NOMO-1 (cell line): Measurements from ENCODE around the gene FRMPD1.
"Not testable (repeated sequence)": the region's sequence is repeated elsewhere in the genome, so short reads cannot be mapped to it uniquely, and the experiment has no call there.

ENCODE experiments used
- DNase-seq, 2 experiments: peaks; one replicate each; lab custom pipeline; 2025; ENCODE audit not compliant: unreplicated experiment in 2 of 2; lab: John Stamatoyannopoulos, UW

FRMPD1 gene

DNA sequence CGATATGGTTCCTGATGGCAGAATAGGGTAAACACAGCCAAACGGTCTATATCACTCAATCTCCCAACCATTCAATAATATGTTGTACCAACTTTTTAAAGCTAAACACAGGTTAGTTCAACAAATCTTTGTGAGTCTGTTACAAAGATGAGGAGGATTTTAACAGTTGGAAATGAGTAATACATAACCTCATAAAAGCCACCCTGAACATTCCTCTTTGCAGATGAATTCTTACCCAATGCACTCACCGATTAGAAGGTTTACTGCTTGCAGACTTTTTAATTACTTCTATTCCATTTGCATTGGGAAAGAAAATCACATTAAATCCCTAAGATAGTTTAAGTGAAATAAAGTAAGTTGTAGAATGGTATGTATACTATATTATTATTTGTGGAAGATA is 79.5 kb downstream of the FRMPD1 start:
- DNase-seq: no peak

DNA sequence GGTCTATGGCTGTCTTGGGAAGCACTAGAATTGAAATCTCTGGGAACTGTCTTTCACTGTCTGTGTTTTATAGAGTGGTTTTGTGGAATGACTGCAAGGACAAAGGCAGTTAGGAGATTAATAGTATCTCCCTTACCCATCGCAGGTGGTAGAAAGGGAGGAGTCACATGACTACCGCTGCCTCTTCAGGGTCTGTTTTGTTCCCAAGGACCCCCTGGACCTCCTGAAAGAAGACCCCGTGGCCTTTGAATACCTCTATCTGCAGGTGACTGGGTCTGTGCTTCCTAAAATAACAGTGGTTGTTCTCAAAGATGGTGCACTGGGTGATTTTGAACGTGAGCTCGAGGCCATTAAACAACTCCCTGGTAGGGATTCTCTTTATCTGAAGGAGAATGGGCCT is 80.1 kb downstream of the FRMPD1 start:
- DNase-seq: no peak

DNA sequence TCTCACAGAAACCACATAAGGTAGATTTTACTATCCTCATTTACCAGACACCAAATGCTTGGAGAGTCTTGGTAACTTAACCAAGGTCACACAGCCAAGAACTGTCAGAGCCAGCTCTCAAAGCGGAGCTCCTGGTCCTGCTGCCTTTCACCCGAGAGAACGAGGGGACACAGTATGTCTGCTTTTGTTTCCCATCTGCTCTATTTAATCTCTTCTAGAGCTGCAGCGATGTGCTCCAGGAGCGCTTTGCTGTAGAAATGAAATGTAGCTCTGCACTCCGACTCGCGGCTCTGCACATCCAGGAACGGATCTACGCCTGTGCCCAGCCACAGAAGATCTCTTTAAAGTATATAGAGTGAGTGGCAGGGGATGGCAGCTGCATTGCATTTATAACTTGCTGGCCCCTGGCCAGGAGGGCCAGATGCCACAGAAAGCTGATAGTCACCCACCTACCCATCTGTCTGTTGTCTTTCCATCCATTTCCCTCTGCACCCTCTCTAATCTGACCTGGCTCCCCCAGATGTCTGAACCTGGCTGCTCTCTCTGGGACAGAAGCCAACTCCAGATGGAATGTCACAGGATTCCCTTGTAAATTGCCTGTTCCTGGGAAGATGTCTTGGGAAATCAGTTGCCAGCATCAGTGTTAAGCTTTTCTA is 81.5 kb downstream of the FRMPD1 start:
- no peak for DNase-seq

DNA sequence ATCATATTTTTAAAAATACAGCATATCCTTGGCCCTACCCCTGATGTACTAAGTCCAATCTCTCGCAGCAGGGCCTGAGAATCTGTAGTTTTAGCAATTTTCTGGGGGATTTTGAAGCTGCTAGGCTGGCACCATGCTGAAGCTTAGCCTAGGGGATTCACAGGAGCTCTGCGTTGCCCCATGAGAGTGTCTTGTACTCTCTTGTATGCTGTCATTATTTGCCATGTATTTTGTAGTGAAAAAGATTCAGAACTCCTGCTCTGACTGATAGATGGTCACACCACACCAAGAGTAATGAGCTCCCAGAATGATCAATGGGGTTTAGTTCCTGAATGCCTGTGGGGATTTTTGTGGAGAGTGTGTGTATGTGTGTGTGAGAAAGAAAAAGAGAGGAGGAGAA is 82.2 kb downstream of the FRMPD1 start:
- no peak for DNase-seq

DNA sequence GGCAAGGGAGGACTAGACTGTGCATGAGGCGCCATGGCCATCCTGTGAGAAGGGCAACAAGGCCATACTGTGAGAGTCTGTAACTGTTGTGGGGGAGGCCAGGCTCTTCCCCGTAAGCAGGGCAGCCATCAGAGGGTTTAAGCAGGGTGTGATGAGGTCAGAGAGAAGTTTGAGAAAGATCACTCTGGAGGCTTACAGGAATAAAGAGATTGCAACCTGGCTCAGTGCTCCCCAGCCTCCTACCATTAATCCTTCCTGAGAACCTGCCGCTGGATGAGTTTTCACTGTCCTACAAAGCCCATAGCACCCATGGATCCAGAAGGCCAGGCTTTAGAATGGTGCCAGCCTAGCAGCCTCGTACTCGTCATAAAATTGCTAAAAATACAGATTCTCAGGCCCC is 88.5 kb downstream of the FRMPD1 start:
- no peak for DNase-seq

DNA sequence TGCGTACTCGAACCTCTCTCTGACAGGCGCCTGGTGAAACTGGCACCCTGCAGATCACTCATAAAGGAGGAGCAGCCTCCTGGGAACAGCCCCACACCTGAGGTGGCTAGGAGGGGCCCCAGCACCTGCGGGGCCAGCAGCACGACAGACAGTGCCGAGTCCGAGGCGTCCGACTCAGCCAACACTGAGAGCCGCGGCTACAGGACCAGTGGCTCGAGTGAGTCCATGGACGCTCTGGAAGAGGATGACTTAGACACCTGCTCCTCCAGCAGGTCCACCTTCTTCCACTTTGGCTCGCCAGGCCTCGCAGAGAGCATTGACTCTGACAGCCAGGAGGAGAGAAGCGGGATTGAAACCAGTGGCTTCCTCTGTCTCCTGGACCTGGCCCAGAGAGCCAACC is 89.4 kb downstream of the FRMPD1 start:
- DNase-seq: no peak

DNA sequence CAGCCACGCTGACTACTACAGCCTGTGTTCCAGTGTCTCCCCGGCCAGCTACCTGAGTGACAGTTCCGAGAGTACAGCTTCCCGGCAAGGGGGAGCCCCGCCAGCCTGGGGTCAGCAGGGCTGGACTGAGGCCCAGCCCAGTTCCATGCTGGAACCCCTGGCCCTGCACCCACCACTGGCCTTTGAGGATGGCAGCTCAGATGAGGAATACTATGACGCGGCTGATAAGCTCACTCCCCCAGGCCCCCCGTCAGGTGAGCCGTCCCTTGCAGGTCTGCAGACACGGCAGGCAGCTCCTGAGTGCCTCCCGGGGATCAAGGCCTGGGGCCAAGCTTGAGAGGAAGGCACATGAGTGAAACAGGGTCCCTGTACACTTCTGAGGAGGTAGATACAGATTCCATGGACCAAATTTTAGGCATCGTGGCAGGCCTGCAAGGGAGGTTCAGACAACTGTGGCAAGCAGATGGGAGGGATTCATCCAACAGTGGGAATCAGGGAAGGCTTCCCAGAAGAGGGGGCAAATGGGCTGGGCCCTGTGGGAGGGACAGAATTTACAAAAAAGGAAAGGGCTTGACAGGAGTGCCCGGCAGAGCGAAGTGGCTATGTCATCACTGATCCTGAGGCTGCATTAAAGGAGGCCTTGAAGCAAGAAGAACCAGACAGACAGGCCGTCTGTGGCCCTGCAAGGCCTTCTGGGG is 90.0 kb downstream of the FRMPD1 start:
- DNase-seq: no peak

DNA sequence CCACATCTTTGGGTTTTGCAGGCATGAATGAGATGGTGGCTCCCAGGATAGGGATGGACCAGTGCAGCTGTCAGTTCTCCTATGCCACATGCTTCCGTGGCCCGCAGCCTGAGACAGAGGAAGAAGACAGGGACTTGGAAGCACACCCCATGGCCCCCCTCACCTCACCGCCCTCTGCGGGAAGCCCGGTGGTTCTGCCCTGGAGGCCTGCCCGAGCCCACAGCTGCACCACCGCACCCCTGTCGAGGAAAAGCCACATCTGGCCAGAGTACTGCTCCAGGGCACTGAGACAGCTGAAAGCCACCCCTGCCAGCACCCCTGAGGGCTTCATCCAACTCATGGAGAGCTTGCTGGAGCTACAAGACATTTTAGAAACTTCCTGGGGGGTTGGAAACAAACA is 95.2 kb downstream of the FRMPD1 start:
- DNase-seq: no peak

DNA sequence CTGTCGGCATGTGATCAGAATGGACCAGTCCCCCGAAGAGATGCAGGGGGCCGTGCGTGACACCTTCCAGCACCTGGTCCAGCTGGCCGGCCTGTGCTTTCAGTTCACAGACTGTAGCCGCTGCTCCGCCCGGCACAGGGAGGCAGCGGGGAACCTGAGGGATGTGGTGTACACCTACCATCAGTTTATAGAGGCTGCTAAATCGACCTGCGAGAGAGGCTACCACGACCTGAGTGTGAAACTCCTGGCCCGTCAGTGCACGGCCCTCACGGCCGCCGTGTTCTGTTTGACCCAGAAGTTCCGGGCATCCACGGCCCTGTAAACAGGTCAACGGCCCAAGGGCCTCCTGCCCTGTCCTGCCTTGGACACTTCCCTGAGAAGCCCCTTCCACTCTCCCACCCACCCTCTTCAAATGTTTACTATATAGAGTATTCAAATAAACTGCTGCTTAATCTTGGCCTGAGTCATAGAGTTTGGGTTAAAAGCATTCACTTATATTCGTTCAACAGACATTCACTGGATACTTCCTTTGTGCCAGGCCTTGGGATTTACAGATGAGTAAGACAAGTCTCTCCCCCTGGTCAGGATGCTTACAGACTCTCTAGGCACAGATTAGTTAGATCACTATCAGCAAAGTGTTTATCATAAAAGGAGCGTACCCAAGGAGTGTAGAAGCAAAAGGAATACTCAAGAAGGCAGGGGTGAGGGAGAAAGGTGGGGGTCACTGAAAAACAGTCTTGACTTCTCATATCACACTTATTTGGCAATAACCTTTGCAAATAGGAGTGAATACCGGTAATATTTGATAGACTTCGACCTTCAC is 95.9 kb downstream of the FRMPD1 start:
- DNase-seq: no peak

DNA sequence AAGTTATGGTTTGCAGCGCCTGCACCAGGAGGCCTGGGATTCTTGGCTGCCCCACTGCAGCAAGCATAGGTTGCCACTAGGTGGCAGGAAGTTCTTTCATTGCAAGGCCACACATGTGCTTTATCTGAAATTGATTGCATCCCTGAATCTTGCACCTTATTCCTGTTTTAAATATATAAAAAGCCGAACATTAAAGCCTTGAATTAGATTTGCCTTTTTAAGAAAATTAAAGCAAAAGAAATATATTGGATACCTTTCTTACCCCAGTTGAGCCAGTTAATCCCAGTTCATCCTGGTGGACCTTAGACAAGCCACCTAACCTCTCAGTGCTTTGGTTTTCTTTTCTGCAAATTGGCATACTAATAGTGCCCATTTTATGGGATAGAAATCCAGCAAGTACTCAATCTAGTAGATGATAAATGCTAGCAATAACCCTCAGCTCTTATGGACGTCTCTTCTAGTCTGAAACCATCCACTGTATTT is 96.6 kb downstream of the FRMPD1 start:
- peak in 1 of 2 experiments; percentile 2 for DNase-seq

DNA sequence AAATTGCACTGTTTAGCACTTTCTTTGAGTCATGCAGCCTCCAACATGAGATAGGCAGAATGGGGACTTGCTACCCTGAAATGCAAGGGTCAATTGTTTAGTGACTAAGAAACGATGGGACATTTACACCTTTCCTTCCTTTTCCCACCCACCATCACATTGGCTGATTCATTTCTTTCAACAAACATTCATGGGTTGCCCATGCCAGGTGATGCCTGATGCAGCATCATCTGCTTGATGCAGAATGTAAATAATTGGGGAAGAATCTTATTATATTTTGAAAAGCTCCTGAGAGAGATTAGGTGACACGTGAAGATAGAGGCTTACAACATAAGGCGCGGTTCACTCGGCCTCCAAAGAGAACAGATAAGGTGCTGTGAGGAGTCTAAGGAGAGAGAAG is 98.4 kb downstream of the FRMPD1 start:
- DNase-seq: no peak

DNA sequence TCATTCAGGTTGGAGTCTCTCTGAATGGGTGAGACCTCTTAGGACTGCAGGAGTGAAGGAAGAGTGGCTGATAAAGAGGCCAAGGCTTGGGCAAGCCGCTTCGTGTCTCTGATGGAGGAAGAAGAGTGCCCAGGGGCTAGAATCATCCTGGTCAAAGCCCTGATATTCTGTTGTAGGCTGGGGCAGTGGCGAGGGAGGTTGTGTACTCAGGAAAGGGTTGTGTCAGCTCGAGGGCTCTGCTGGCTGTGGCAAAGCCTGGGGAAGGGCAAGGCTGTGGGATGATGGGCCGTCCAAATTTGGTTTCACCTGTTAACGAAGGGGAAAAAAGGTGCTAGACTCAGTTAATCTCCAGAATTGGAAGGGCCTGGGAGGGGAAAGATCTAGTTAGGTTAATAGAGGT is 100.4 kb downstream of the FRMPD1 start:
- DNase-seq: no peak

DNA sequence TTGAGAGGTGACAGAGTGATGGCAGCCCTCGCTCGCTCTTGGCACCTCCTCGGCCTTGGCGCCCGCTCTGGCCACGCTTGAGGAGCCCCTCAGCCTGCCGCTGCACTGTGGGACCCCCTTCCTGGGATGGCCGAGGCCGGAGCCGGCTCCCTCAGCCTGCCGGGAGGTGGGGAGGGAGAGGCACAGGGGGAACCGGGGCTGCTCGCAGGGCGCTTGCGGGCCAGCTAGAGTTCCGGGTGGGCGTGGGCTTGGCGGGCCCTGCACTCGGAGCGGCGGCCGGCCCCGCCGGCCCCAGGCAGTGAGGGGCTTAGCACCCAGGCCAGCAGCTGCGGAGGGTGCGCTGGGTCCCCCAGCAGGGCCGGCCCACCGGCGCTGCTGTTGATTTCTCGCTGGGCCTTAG is 101.0 kb downstream of the FRMPD1 start:
- DNase-seq: not testable (repeated sequence)

DNA sequence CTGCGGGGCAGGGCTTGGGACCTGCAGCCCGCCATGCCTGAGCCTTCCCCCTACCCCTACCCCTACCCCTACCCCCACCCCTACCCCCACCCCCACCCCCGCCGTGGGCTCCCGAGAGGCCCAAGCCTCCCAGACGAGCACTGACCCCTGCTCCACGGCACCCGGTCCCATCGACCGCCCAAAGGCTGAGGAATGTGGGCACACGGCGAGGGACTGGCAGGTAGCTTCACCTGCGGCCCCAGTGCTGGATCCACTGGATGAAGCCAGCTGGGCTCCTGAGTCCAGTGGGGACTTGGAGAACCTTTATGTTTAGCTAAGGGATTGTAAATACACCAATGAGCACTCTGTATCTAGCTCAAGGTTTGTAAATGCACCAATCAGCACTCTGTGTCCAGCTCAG is 101.4 kb downstream of the FRMPD1 start:
- DNase-seq: not testable (repeated sequence)

DNA sequence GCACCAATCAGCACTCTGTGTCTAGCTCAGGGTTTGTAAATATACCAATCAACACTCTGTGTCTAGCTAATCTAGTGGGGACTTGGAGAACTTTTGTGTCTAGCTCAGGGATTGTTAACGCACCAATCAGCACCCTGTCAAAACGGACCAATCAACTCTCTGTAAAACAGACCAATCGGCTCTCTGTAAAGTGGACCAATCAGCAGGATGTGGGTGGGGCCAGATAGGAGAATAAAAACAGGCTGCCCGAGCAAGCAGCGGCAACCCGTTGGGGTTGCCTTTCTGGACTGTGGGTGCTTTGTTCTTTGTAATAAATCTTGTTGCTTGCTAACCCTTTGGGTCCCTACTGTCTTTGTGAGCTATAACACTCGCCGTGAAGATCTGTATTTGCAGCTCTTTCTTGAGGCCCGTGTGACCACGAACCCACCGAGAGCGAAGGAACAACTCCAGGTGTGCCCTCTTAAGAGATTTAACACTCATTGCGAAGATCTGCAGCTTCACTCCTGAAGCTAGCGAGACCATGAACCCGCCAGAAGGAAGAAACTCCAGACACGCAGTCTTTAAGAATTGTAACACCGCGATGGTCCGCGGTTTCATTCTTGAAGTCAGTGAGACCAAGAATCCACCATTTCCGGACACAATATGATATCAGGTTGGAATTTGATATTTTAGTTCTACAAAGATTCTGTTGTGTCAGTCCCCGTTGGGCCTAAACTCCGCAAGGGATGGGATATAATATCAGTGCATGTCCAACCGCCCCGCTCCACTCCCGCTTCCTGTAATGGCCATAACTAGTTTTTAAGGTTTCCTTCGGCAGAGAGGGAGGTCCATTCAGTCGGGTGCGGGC is 102.1 kb downstream of the FRMPD1 start:
- no peak for DNase-seq

DNA sequence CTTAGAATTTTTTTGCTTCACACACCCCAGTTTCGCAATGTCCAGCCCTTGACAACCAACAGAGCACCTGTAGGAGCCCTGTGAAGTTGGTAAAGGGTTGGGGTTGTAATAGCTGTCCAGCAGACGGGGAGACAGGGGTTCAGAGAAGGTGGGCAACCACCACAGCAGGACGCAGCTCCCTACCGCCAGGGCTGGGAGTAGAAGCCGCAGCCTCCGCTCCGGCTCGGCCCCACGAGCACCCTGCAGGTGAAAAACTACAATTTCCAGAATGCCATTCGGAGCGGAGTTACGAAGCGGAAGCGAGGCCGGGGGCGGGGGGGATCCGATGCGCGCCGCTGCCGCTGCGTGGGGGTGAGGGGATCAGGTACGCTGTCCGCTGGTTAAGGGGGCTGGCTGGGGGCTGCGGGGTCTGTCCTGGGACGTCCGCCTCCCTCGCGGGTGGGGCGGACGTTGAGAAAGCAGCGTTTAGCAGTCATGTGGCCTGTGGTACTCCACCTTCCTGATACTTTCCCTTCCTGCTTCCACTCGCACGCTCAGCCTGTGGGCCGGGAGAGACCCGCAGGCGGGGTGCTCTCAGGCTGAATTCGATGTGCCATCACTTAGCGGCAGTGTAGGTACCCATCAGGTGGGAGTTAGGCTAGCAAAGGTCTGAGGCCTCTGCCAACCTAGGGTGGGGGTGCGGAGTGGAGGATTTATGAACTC is 102.9 kb downstream of the FRMPD1 start, which contains the start of gene TRMT10B:
Gene TRMT10B, plus strand, starts transcription at position 317 of the 702 bp plus-strand sequence. CDS start 8,127 bp downstream, outside the sequence.
- DNase-seq: peak; percentile 32 to 57

DNA sequence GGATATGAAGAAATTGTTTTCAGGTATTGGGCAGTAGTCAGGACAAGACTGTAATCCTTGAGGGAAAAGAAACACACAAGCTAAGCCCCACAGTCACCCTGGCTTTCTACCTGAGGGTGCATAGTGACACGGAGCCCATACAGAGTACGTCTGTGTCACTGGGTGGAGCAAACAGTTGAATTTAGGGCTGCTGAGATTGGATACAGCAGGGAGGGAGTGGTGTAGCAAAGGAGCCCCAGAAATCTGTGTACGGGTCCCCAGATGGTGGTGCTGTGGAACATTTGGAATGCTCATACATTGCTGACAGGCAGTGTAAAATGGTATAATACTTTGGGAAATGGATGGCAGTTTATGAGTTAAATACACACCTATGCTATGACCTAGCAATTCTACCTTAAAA is 108.0 kb downstream of the FRMPD1 start:
- DNase-seq: no peak

DNA sequence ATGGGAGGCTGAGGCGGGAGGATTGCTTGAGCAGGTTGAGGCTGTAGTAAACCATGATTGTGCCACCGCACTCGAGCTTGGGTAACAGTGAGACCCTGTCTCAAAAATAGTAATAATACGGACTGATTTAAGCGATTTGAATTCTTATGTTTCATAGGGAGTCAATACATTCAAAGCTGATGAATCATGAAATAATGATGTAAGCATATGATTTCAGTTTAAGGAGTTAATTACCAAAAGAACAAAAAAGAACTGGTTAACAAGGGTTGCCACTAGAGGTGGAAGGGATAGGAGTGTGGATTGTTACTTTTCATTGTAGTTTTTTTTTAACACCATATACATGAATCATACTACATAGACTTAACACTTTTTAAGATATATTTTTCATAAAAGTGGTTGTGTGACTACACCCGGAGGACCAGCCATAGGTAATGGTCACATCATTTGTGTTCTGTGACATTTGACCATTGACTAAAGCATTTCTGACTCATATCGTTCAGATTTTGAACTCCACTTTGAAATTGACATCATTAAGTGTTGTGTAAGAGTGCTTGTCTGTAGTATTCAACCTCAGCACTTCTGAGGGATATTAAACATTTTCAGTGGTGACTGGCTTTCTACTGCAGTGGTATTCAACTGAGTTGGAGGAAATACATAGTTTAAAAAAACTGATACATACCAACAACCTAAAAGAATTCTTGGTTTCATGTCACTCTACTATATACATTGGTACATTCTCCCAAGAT is 109.8 kb downstream of the FRMPD1 start:
- no peak for DNase-seq

DNA sequence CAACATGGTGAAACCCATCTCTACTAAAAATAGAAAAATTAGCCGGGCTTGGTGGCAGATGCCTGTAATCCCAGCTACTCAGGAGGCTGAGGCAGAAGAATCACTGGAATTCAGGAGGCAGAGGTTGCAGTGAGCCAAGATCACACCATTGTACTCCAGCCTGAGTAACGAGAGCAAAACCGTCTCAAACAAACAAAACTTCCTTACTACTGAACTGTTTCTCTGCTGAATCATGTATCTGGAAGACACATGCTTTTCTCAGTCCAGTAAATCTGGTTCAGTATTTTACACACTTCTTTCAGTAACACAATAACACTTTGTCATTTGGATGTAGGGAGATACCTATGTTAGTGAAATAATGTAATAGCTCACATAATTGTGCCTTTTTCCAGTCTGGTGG is 110.8 kb downstream of the FRMPD1 start:
- DNase-seq: no peak
